ENCODE results near the gene RHOXF1. TPM values are rescaled to one million over a fixed set of nuclear protein-coding genes. Genes with fewer than 3 reads are reported as not detected.
"Not testable (repeated sequence)": the region's sequence is repeated elsewhere in the genome, so short reads cannot be mapped to it uniquely, and the experiment has no call there.

Gene RHOXF1
- total and polyA plus RNA-seq, 2 donors from 2014 or later, result 0.79 to 0.97 TPM

- no peak for FAIRE-seq
- no peak overlapping the region for H3K4me3 ChIP-seq (ENCODE audit: low read length in 3 of 3)
- H3K9ac ChIP-seq (ENCODE audit: low read length in 3 of 3), result no peak overlapping the region
- H3K9me3 ChIP-seq (ENCODE audit: control insufficient read depth in 2 of 3, insufficient read depth in 1 of 3, low read length in 3 of 3), result no peaks in the 10 kb centered on the region
- no peaks in the 10 kb centered on the region for H3K36me3 ChIP-seq (ENCODE audit: control insufficient read depth in 2 of 3, insufficient read depth in 3 of 3, low read length in 3 of 3)
- H3K27ac ChIP-seq (ENCODE audit: low read depth in 2 of 2, low read length in 2 of 2), result no peak overlapping the region
- no peak for DNase-seq
- no peaks in the 10 kb centered on the region for H3K4me1 ChIP-seq (ENCODE audit: control insufficient read depth in 2 of 3, insufficient read depth in 2 of 3, low read depth in 1 of 3, low read length in 3 of 3)
- H3K27me3 ChIP-seq (ENCODE audit: control insufficient read depth, insufficient read depth, low read length), result no peaks in the 10 kb centered on the region
- intact Hi-C loops (cut with DNase I), result no loop called here
- TF ChIP-seq, protein P1, sequence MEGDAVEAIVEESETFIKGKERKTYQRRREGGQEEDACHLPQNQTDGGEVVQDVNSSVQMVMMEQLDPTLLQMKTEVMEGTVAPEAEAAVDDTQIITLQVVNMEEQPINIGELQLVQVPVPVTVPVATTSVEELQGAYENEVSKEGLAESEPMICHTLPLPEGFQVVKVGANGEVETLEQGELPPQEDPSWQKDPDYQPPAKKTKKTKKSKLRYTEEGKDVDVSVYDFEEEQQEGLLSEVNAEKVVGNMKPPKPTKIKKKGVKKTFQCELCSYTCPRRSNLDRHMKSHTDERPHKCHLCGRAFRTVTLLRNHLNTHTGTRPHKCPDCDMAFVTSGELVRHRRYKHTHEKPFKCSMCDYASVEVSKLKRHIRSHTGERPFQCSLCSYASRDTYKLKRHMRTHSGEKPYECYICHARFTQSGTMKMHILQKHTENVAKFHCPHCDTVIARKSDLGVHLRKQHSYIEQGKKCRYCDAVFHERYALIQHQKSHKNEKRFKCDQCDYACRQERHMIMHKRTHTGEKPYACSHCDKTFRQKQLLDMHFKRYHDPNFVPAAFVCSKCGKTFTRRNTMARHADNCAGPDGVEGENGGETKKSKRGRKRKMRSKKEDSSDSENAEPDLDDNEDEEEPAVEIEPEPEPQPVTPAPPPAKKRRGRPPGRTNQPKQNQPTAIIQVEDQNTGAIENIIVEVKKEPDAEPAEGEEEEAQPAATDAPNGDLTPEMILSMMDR (IDR thresholded peaks at IDR 0.05; ENCODE audit: borderline replicate concordance, extremely low read depth, insufficient read depth), result no peak
Measured at GRCh38 chrX:120090208-120090607, 25.5 kb downstream of the RHOXF1 start.

- H3K27me3 ChIP-seq (ENCODE audit: control insufficient read depth, insufficient read depth, low read length), result no peaks in the 10 kb centered on the region
- no peak overlapping the region for H3K9ac ChIP-seq (ENCODE audit: low read length in 3 of 3)
- no peak overlapping the region for H3K27ac ChIP-seq (ENCODE audit: low read depth in 2 of 2, low read length in 2 of 2)
- H3K4me3 ChIP-seq (ENCODE audit: low read length in 3 of 3), result no peak overlapping the region
- H3K4me1 ChIP-seq (ENCODE audit: control insufficient read depth in 2 of 3, insufficient read depth in 2 of 3, low read depth in 1 of 3, low read length in 3 of 3), result no peaks in the 10 kb centered on the region
- no peaks in the 10 kb centered on the region for H3K9me3 ChIP-seq (ENCODE audit: control insufficient read depth in 2 of 3, insufficient read depth in 1 of 3, low read length in 3 of 3)
- intact Hi-C loops (cut with DNase I), result no loop called here
- FAIRE-seq, result no peak
- DNase-seq, result peak in 2 of 5 donors; percentile 7 to 14
- no peaks in the 10 kb centered on the region for H3K36me3 ChIP-seq (ENCODE audit: control insufficient read depth in 2 of 3, insufficient read depth in 3 of 3, low read length in 3 of 3)
- TF ChIP-seq, protein P1 (IDR thresholded peaks at IDR 0.05; ENCODE audit: borderline replicate concordance, extremely low read depth, insufficient read depth), result no peak
Measured at GRCh38 chrX:120087289-120088017, 28.3 kb downstream of the RHOXF1 start.

DNA sequence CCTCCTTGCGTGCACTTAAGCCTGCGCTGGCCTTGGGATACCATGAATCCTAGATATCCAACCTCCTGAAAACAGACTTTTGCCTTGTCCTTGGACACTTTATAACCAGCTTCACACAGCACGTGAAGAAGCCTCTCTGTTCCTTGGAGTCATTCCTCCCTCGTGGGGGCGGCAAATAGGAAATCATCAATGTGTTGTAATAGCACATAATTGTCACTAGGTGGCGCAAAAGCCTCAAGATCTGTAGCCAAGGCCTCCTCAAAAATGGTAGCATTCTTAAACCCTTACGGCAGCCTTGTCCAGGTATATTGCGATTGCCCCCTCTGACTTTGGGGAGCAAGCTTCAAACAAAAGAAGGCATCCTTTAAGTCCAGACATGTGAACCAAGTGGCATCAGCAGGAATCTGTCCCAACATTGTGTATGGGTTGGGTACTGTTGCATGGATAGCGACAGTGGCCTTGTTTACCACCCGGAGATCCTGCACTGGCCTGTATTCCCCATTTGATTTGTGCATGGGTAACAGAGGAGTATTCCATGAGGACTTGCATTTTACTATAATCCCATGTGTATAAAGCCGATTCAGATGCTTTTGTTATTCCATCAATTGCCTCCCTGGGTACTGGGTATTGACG lies 30.0 kb downstream of the RHOXF1 start:
- intact Hi-C loops (cut with DNase I); H3K4me3 ChIP-seq (ENCODE audit: low read length in 3 of 3); H3K27ac ChIP-seq (ENCODE audit: low read depth in 2 of 2, low read length in 2 of 2); H3K9me3 ChIP-seq (ENCODE audit: control insufficient read depth in 2 of 3, insufficient read depth in 1 of 3, low read length in 3 of 3); DNase-seq; H3K27me3 ChIP-seq (ENCODE audit: control insufficient read depth, insufficient read depth, low read length); H3K4me1 ChIP-seq (ENCODE audit: control insufficient read depth in 2 of 3, insufficient read depth in 2 of 3, low read depth in 1 of 3, low read length in 3 of 3); H3K9ac ChIP-seq (ENCODE audit: low read length in 3 of 3); H3K36me3 ChIP-seq (ENCODE audit: control insufficient read depth in 2 of 3, insufficient read depth in 3 of 3, low read length in 3 of 3): not testable (repeated sequence)
- peak; percentile 99 for FAIRE-seq

GRCh38 chrX:120077590-120077989 lies 38.1 kb downstream of the RHOXF1 start, which contains the start of gene RHOXF2B:
Gene RHOXF2B, minus strand, starts transcription at chrX:120077690. Its CDS starts 138 bp downstream, at chrX:120077552.
- H3K4me3 ChIP-seq (ENCODE audit: low read length in 3 of 3); H3K4me1 ChIP-seq (ENCODE audit: control insufficient read depth in 2 of 3, insufficient read depth in 2 of 3, low read depth in 1 of 3, low read length in 3 of 3); H3K36me3 ChIP-seq (ENCODE audit: control insufficient read depth in 2 of 3, insufficient read depth in 3 of 3, low read length in 3 of 3); FAIRE-seq; DNase-seq; H3K9ac ChIP-seq (ENCODE audit: low read length in 3 of 3); H3K27me3 ChIP-seq (ENCODE audit: control insufficient read depth, insufficient read depth, low read length); intact Hi-C loops (cut with DNase I); H3K9me3 ChIP-seq (ENCODE audit: control insufficient read depth in 2 of 3, insufficient read depth in 1 of 3, low read length in 3 of 3); H3K27ac ChIP-seq (ENCODE audit: low read depth in 2 of 2, low read length in 2 of 2): not testable (repeated sequence)

- H3K27ac ChIP-seq (ENCODE audit: low read depth in 2 of 2, low read length in 2 of 2); H3K4me3 ChIP-seq (ENCODE audit: low read length in 3 of 3); H3K27me3 ChIP-seq (ENCODE audit: control insufficient read depth, insufficient read depth, low read length); FAIRE-seq; intact Hi-C loops (cut with DNase I); H3K9ac ChIP-seq (ENCODE audit: low read length in 3 of 3); H3K36me3 ChIP-seq (ENCODE audit: control insufficient read depth in 2 of 3, insufficient read depth in 3 of 3, low read length in 3 of 3); H3K9me3 ChIP-seq (ENCODE audit: control insufficient read depth in 2 of 3, insufficient read depth in 1 of 3, low read length in 3 of 3); H3K4me1 ChIP-seq (ENCODE audit: control insufficient read depth in 2 of 3, insufficient read depth in 2 of 3, low read depth in 1 of 3, low read length in 3 of 3); DNase-seq: not testable (repeated sequence)
Measured at GRCh38 chrX:120066169-120066568, 49.5 kb downstream of the RHOXF1 start.
